HG03432 (cell line): ENCODE results near the gene CHMP4B.
"Not testable (repeated sequence)": the region's sequence is repeated elsewhere in the genome, so short reads cannot be mapped to it uniquely, and the experiment has no call there.

Experiments used
- ATAC-seq: cut with Tn5 transposase; IDR thresholded peaks from one replicate; pipeline ENCODE4 v1.9.1; 2021; ENCODE audit warnings: mild to moderate bottlenecking, moderate library complexity; ENCODE audit not compliant: unreplicated experiment

The CHMP4B gene

GRCh38 chr20:33789109-33789857 lies 21.9 kb upstream of the CHMP4B start:
- ATAC-seq = no peak

GRCh38 chr20:33789858-33790182 lies 21.3 kb upstream of the CHMP4B start:
- no peak for ATAC-seq

GRCh38 chr20:33790566-33790965 lies 20.6 kb upstream of the CHMP4B start:
- no peak for ATAC-seq

DNA sequence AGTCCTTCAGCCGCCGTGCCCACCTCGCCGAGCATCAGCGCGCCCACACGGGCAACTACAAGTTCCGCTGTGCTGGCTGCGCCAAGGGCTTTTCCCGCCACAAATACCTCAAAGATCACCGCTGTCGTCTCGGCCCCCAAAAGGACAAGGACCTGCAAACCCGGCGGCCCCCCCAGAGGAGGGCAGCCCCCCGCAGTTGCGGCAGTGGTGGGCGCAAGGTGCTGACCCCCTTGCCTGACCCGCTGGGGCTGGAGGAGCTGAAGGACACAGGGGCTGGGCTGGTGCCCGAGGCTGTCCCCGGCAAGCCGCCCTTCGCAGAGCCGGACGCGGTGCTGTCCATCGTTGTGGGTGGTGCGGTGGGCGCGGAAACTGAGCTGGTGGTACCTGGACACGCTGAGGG lies 20.1 kb upstream of the CHMP4B start:
- no peak for ATAC-seq

- no peak for ATAC-seq
Measured at GRCh38 chr20:33791540-33791939, 19.6 kb upstream of the CHMP4B start.

- no peak for ATAC-seq
Measured at GRCh38 chr20:33791959-33792597, 19.1 kb upstream of the CHMP4B start.

- not testable (repeated sequence) for ATAC-seq
Measured at GRCh38 chr20:33792598-33792989, 18.6 kb upstream of the CHMP4B start.

- no peak for ATAC-seq
Measured at GRCh38 chr20:33793011-33793931, 17.9 kb upstream of the CHMP4B start.

GRCh38 chr20:33796263-33796906 lies 14.8 kb upstream of the CHMP4B start:
- ATAC-seq = no peak

DNA sequence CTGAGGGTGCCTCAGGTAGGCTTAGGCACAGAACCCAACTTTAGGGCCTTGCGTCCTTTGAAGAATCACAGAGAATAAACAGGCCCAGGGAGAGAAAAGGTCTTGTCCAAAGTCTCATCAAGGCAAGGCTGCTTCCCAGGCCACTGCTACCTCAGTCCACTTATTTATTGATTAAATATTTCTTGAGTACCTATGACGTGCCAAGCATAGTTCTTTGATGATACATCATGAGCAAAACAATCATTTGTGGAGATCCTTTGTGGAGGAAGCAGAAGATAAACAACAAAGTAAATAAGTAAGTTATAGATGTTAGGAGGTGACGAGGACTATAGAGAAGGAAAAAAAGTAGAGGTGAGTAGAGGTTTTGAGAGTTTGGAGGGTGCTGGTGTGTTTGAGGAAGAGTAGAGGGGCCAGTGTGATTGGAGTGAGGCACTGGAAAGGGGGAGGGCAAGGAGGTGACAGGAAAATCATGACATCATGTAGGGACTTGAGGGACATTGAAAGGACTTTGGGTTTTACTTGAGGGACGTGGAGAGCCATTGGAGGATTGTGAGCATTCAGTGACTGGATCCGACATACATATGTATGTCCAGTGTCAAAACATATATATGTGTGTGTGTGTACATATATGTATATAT lies 14.1 kb upstream of the CHMP4B start:
- no peak for ATAC-seq

DNA sequence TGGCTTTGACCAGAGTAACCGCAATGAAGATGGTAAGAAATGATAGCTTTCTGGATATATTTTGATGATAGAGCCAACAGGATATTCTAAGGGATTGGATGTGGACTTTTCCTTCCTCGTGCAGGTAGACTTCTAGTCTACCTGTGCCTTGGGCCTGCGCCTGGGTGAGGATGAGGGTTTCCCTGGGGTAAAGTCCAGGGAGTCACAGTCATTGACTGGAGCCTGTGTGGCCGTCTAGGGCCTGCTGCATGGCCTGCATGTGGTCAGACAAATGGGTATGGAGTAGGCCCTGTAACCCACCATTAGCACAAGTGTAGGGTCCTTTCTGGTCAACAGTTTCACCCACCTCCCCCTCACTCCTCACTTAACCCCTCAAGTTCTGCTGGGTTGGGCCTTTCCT lies 12.7 kb upstream of the CHMP4B start:
- no peak for ATAC-seq

DNA sequence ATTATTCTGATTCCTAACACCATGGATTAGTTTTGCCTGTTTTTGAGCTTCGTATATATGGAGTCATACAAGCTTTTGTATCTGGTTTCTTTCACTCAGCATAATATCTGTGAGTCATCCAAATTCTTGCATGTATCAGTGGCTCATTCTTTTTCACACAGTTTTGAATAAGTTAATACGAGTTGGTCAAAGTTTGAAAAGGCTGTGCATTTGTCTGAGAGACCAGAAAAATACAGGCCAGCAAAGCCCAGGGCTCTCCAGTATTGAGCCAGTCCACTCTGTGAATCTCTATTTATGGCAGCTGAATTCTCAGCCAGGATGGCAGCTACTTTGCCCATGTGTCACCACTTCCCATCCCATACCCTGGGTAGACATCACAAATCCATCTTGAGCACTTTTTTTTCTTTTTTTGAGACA lies 7.2 kb upstream of the CHMP4B start:
- ATAC-seq = no peak

DNA sequence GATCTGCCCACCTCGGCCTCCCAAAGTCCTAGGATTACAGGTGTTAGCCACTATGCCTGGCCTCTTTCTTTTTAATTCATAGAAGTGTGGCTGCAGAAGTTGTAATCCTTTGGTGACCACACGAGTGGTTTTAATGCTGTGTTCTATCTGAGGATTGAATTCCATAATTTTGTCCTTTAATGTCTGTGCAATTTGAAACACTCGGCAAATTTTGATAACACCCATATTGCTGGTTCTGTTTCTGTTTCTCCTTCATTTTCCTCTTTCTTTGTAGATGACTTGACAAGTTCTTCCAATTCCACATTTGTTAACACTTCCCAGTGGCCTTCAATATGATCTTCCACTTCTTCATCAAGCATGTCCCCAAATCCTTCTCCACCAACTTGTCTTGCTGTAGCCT lies 2.8 kb upstream of the CHMP4B start:
- no peak for ATAC-seq

DNA sequence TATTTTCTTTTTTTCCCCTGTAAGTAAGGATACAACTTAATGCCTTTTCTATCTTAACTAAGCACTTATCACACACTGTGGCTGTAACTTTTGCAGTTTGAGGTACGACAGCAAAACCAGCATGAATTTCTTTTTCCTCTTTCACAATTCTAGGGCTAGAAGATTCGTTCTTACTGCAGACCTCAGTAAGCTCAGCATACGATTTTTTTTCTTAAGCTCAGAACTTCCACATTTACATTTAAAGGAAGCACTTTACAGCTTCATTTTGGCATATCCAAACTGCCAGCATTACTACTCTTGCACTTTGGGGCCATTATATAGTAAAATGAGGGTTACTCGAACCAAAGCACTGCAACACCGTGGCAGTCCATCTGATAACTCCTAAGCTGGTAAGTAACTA lies 889 bp upstream of the CHMP4B start:
- ATAC-seq = no peak

DNA sequence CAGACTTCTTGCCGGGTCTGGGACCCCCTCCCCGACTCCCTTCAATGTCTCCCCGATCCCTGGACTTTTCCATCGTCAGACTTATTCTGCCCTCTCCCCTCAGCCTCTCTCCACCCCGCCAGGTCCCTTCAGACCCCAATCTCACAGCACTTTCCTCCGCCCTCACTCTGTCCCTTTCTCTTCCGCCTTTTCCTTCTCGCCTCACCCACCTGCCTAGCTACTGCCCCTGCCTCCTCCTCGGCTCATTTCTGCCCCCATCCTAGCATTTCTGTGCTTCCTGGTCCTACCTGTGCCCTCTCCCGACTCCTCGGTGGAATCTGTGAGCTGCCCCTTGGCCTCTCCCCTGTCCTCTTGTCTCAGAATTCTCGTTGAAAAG lies 616 bp downstream of the CHMP4B start:
- ATAC-seq = no peak

GRCh38 chr20:33812152-33812849 lies 1.2 kb downstream of the CHMP4B start:
- ATAC-seq = no peak

DNA sequence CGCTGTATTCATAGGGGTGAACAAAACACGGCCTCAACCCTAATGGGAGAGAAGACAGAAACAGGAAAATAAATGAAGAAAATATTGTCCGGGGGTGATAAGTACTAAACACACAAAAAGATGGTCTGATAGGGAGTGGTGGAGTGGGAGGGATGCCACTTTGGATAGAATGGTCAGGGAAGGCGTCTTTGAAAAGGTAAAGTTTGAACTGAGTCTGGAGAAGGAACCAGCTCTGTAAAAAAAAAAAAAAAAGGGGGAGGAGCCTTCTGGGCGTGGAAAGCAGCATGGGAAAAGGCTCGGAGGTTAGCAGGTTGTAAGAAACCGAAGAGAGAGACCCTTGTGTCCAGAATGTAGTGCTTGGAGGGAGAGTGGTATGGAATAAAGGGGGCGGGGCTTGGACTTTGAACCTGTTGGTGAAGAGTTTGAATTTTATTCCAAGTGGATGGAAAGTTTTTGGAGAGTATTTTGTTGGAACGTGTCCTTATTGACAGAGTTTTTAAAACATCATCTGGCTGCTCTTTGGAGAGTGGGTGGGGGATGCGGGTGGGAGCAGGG lies 1.8 kb downstream of the CHMP4B start:
- no peak for ATAC-seq

DNA sequence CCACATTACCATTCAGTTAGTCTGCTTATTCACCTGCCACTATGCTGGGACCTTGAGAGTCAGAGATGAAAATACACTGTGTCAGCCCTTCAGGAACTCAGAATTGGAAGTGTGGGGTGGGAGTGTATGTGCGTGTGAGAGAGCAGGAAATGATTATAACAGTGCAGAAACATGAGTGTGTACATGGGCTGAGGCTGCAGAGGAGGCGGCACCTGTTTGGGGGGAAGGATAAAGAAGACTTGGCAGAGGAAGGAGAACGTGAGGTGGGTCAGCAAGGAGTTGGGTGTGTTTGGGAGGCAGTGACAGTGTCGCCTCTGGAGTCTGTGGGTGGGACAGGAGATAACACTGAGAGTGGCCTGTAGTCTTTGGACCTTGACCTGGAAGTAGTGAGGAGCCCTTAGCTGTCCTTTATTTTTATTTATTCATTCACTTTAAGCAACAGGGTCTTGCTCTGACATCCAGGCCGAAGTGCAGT lies 3.1 kb downstream of the CHMP4B start:
- no peak for ATAC-seq

- no peak for ATAC-seq
Measured at GRCh38 chr20:33815671-33816070, 4.5 kb downstream of the CHMP4B start.

DNA sequence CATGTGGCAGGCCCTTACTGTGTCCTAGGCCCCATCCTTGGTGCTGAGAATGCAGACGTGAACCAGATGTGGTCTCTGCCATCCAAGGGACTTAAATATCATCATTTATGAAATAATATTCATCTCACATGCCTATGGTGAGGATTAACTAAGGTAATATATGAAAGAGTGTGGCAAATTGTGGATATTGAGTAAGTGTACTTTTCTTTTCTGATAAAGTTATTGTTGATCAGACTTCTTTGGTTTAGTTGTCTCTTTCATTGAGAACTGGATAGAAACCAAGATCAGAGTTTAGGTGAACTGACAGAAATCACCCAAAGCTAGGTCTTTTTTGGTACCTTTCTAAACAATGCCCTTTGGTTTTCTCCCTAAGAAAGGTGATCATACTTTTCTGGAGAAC lies 5.0 kb downstream of the CHMP4B start:
- ATAC-seq = no peak
